Liver (tissue), 3 donors: ENCODE data around the gene FANCI.

ENCODE experiments used
- EGR1 ChIP-seq, 2 donors: IDR thresholded peaks; 2 replicates each; pipeline ENCODE4 v1.6.1; 2016 to 2018; ENCODE audit warnings: antibody characterized with exemption in 2 of 2, low read depth in 2 of 2
- FOXA1 ChIP-seq: IDR thresholded peaks from 2 replicates; pipeline ENCODE4 v1.6.1; 2016; ENCODE audit warnings: antibody characterized with exemption
- GABPA ChIP-seq, 2 donors: IDR thresholded peaks in 1 of 2; conservative IDR thresholded peaks in 1 of 2; 2 replicates each; pipeline ENCODE4 v1.6.1; 2016; ENCODE audit warnings: antibody characterized with exemption in 2 of 2, mild to moderate bottlenecking in 1 of 2, moderate library complexity in 1 of 2
- HNF4A ChIP-seq, 2 donors: conservative IDR thresholded peaks; 2 replicates each; pipeline ENCODE4 v1.6.1; 2016; ENCODE audit warnings: antibody characterized with exemption in 2 of 2, mild to moderate bottlenecking in 2 of 2
- JUND ChIP-seq, 2 donors: IDR thresholded peaks; 2 replicates each; pipeline ENCODE4 v1.6.1; 2016; ENCODE audit warnings: antibody characterized with exemption in 2 of 2
- RAD21 ChIP-seq, 2 donors: IDR thresholded peaks; 2 replicates each; pipeline ENCODE4 v1.6.1; 2016; ENCODE audit warnings: antibody characterized with exemption in 2 of 2, mild to moderate bottlenecking in 2 of 2
- SP1 ChIP-seq: IDR thresholded peaks from 2 replicates; pipeline ENCODE4 v1.6.1; 2018; ENCODE audit warnings: antibody characterized with exemption, mild to moderate bottlenecking
- TAF1 ChIP-seq: conservative IDR thresholded peaks from 2 replicates; pipeline ENCODE4 v1.6.1; 2016; ENCODE audit warnings: antibody characterized with exemption, mild to moderate bottlenecking
- YY1 ChIP-seq: IDR thresholded peaks from 2 replicates; pipeline ENCODE4 v1.6.1; 2016; ENCODE audit warnings: antibody characterized with exemption, mild to moderate bottlenecking
- TF ChIP-seq, protein P1 (sequence below): fragments of 150-350 bp; IDR thresholded peaks from 2 replicates; pipeline ENCODE4 v1.5.1; 2017; ENCODE audit warnings: improper control_type of control experiment, low read depth, low read length; ENCODE audit not compliant: missing input control
- TF ChIP-seq, protein P2 (sequence below): IDR thresholded peaks from 2 replicates; pipeline ENCODE4 v1.6.1; 2016; ENCODE audit warnings: antibody characterized with exemption
- TF ChIP-seq, protein P3 (sequence below): IDR thresholded peaks from 2 replicates; pipeline ENCODE4 v1.6.1; 2016; ENCODE audit warnings: antibody characterized with exemption
- donor health status: healthy.
- donor health status: healthy.

DNA sequence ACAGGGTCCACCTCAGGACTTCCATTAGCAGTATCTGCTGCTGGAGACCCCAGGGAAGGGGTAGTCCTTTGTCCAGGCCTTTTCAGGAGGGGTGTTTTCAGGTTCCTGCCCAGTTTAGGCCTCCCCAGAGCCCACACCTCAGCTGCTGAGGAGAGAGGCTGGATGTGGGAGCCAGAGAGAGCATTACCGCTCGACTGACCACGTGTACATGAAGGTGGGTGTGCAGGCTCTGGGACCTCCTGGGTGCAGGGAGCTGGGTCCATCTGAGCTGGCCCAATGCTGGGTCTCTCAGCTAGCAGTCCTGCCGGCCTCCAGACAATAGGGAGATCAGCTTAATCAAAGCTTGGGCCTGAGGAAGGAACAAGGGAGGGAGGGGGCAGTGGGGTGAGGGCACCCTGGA is 120.0 kb downstream of the FANCI start:
- TF ChIP-seq, protein P1, sequence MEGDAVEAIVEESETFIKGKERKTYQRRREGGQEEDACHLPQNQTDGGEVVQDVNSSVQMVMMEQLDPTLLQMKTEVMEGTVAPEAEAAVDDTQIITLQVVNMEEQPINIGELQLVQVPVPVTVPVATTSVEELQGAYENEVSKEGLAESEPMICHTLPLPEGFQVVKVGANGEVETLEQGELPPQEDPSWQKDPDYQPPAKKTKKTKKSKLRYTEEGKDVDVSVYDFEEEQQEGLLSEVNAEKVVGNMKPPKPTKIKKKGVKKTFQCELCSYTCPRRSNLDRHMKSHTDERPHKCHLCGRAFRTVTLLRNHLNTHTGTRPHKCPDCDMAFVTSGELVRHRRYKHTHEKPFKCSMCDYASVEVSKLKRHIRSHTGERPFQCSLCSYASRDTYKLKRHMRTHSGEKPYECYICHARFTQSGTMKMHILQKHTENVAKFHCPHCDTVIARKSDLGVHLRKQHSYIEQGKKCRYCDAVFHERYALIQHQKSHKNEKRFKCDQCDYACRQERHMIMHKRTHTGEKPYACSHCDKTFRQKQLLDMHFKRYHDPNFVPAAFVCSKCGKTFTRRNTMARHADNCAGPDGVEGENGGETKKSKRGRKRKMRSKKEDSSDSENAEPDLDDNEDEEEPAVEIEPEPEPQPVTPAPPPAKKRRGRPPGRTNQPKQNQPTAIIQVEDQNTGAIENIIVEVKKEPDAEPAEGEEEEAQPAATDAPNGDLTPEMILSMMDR: no peak
- TF ChIP-seq, protein P2, sequence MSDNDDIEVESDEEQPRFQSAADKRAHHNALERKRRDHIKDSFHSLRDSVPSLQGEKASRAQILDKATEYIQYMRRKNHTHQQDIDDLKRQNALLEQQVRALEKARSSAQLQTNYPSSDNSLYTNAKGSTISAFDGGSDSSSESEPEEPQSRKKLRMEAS: no peak
- TF ChIP-seq GABPA (IDR thresholded peaks at IDR 0.05 in 1 of 2, conservative IDR thresholded peaks at IDR 0.05 in 1 of 2) (no peak), EGR1 (IDR thresholded peaks at IDR 0.05; ENCODE audit: low read depth in 2 of 2) (no peak), RAD21 (IDR thresholded peaks at IDR 0.05) (no peak), TAF1 (no peak), YY1 (no peak), SP1 (no peak), JUND (IDR thresholded peaks at IDR 0.05) (no peak), HNF4A (conservative IDR thresholded peaks at IDR 0.05) (no peak), FOXA1 (no peak)
- TF ChIP-seq, protein P3, sequence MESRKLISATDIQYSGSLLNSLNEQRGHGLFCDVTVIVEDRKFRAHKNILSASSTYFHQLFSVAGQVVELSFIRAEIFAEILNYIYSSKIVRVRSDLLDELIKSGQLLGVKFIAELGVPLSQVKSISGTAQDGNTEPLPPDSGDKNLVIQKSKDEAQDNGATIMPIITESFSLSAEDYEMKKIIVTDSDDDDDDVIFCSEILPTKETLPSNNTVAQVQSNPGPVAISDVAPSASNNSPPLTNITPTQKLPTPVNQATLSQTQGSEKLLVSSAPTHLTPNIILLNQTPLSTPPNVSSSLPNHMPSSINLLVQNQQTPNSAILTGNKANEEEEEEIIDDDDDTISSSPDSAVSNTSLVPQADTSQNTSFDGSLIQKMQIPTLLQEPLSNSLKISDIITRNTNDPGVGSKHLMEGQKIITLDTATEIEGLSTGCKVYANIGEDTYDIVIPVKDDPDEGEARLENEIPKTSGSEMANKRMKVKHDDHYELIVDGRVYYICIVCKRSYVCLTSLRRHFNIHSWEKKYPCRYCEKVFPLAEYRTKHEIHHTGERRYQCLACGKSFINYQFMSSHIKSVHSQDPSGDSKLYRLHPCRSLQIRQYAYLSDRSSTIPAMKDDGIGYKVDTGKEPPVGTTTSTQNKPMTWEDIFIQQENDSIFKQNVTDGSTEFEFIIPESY: no peak
